H1 (cell line): ENCODE data around the gene SMIM13. TPM values are rescaled to one million over a fixed set of nuclear protein-coding genes. Genes with fewer than 3 reads are reported as not detected.

ENCODE experiments used
- CTCF ChIA-PET: fragments of 300-600 bp; sonication (Branson Sonifier 250); formaldehyde crosslinking; loops from one replicate; lab custom pipeline; 2021; ENCODE audit not compliant: partially characterized antibody; lab: Charles Lee
- POLR2A ChIA-PET: fragments of 300-600 bp; sonication (Branson Sonifier 250); formaldehyde crosslinking; loops from one replicate; lab custom pipeline; 2021; ENCODE audit warnings: inconsistent platforms; ENCODE audit not compliant: partially characterized antibody; lab: Charles Lee
- DNase-seq, 2 experiments: peaks; one replicate each; pipeline versions ENCODE4 v3.0.0 to v3.0.0-alpha.2; 2010 to 2022; ENCODE audit warnings: low spot score in 2 of 2, low read depth in 1 of 2, mixed read lengths in 1 of 2
- FAIRE-seq: peaks from 2 replicates; lab custom pipeline; 2011; peaks lifted over from hg19 to GRCh38; lab: Jason Lieb, UNC
- H2AFZ ChIP-seq: 2 replicates; pipeline ENCODE4 v1.8.1; 2012; ENCODE audit warnings: low read length, inconsistent platforms
- H2AK5ac ChIP-seq: 2 replicates; pipeline ENCODE4 v1.6.1; 2013; ENCODE audit warnings: low read depth, low read length
- H2BK120ac ChIP-seq: replicated peaks from 2 replicates; pipeline ENCODE3; 2013; ENCODE audit warnings: low read depth, low read length, inconsistent platforms
- H2BK12ac ChIP-seq: 2 replicates; pipeline ENCODE4 v1.6.1; 2013; ENCODE audit warnings: low read depth, low read length
- H2BK15ac ChIP-seq: 2 replicates; pipeline ENCODE4 v1.6.1; 2013; ENCODE audit warnings: low read length
- H2BK20ac ChIP-seq: 2 replicates; pipeline ENCODE4 v1.6.1; 2013; ENCODE audit warnings: low read length
- H2BK5ac ChIP-seq: 2 replicates; pipeline ENCODE4 v1.6.1; 2013; ENCODE audit warnings: low read depth, low read length
- H3K14ac ChIP-seq: 2 replicates; pipeline ENCODE4 v1.6.1; 2013; ENCODE audit warnings: inconsistent platforms; ENCODE audit not compliant: insufficient read length
- H3K18ac ChIP-seq: 2 replicates; pipeline ENCODE4 v1.6.1; 2013; ENCODE audit warnings: low read length; ENCODE audit errors: extremely low read depth
- H3K23ac ChIP-seq: 2 replicates; pipeline ENCODE4 v1.6.1; 2013; ENCODE audit warnings: inconsistent platforms; ENCODE audit not compliant: insufficient read length
- H3K23me2 ChIP-seq: 2 replicates; pipeline ENCODE4 v1.6.1; 2013; ENCODE audit warnings: low read depth, low read length
- H3K27ac ChIP-seq: 2 replicates; pipeline ENCODE4 v1.6.1; 2011; ENCODE audit warnings: low read depth, low read length, inconsistent platforms
- H3K27me3 ChIP-seq, 4 experiments: replicated peaks in 1 of 4; 1 replicate in 1 of 4; 2 replicates in 3 of 4; pipeline versions ENCODE4 v1.6.1 to v1.8.1; 2011 to 2013; ENCODE audit warnings: low read length in 3 of 4, mild to moderate bottlenecking in 3 of 4, inconsistent platforms in 2 of 4, mixed read lengths in 2 of 4, moderate library complexity in 1 of 4; ENCODE audit not compliant: control insufficient read depth in 3 of 4, insufficient read depth in 3 of 4; ENCODE audit errors: extremely low read depth in 1 of 4
- H3K36me3 ChIP-seq, 4 experiments: 2 replicates each; pipeline versions ENCODE4 v1.6.1 to v1.8.1; 2011 to 2013; ENCODE audit warnings: mild to moderate bottlenecking in 4 of 4, low read length in 3 of 4, moderate library complexity in 2 of 4, control low read depth in 1 of 4, inconsistent platforms in 1 of 4; ENCODE audit not compliant: insufficient read depth in 4 of 4, control insufficient read depth in 2 of 4
- H3K4ac ChIP-seq: replicated peaks from 2 replicates; pipeline ENCODE3; 2013; ENCODE audit warnings: low read length, low read depth, mixed read lengths, inconsistent platforms; ENCODE audit not compliant: insufficient read length
- H3K4me1 ChIP-seq, 4 experiments: replicated peaks in 1 of 4; 1 replicate in 1 of 4; 2 replicates in 3 of 4; pipeline versions ENCODE4 v1.6.1 to v1.8.1; 2011 to 2013; ENCODE audit warnings: low read length in 3 of 4, inconsistent platforms in 2 of 4, mixed read lengths in 1 of 4; ENCODE audit not compliant: insufficient read depth in 4 of 4, control insufficient read depth in 3 of 4
- H3K4me2 ChIP-seq, 2 experiments: 2 replicates each; pipeline versions ENCODE4 v1.6.1 to v1.8.1; 2011 to 2013; ENCODE audit warnings: low read depth in 2 of 2, low read length in 2 of 2, control low read depth in 1 of 2, inconsistent platforms in 1 of 2, mild to moderate bottlenecking in 1 of 2; ENCODE audit not compliant: insufficient read depth in 1 of 2
- H3K4me3 ChIP-seq, 4 experiments: fragments of 200-600, 300-600 bp in 1 of 4; sonication (generic), shearing (Covaris generic), sonication (Bioruptor Twin) in 1 of 4; 2 replicates each; pipeline versions ENCODE4 v1.5.1 to v1.8.1; 2011 to 2016; ENCODE audit warnings: low read length in 4 of 4, low read depth in 3 of 4, control low read depth in 2 of 4, inconsistent platforms in 2 of 4, mild to moderate bottlenecking in 2 of 4, mixed read lengths in 1 of 4, moderate library complexity in 1 of 4; ENCODE audit not compliant: insufficient read depth in 2 of 4; ENCODE audit errors: extremely low read depth in 1 of 4
- H3K56ac ChIP-seq: replicated peaks from 2 replicates; pipeline ENCODE3; 2013; ENCODE audit warnings: low read depth, mild to moderate bottlenecking, mixed read lengths, low read length, inconsistent platforms; ENCODE audit not compliant: insufficient read length
- H3K79me1 ChIP-seq: 2 replicates; pipeline ENCODE4 v1.6.1; 2013; ENCODE audit warnings: low read depth, low read length, control low read depth
- H3K79me2 ChIP-seq, 2 experiments: 2 replicates each; pipeline versions ENCODE4 v1.6.1 to v1.8.1; 2012 to 2013; ENCODE audit warnings: low read length in 2 of 2, mild to moderate bottlenecking in 2 of 2, inconsistent platforms in 1 of 2; ENCODE audit not compliant: insufficient read depth in 2 of 2, control insufficient read depth in 1 of 2
- H3K9ac ChIP-seq, 4 experiments: replicated peaks in 1 of 4; 1 replicate in 1 of 4; 2 replicates in 3 of 4; pipeline versions ENCODE4 v1.6.1 to v1.8.1; 2011 to 2013; ENCODE audit warnings: low read depth in 3 of 4, low read length in 3 of 4, control low read depth in 2 of 4, mild to moderate bottlenecking in 2 of 4, moderate library complexity in 2 of 4, inconsistent platforms in 1 of 4; ENCODE audit errors: extremely low read depth in 1 of 4
- H3K9me3 ChIP-seq, 2 experiments: 2 replicates each; pipeline versions ENCODE4 v1.6.1 to v1.8.1; 2012 to 2013; ENCODE audit warnings: mild to moderate bottlenecking in 2 of 2, moderate library complexity in 2 of 2, control low read depth in 1 of 2, inconsistent platforms in 1 of 2, low read depth in 1 of 2, low read length in 1 of 2, mixed read lengths in 1 of 2; ENCODE audit not compliant: insufficient read depth in 2 of 2
- H4K20me1 ChIP-seq, 2 experiments: replicated peaks in 1 of 2; 2 replicates each; pipeline versions ENCODE3 to v1.8.1; 2011 to 2013; ENCODE audit warnings: inconsistent platforms in 2 of 2, low read length in 2 of 2, mild to moderate bottlenecking in 1 of 2; ENCODE audit not compliant: insufficient read depth in 2 of 2, control insufficient read depth in 1 of 2
- H4K5ac ChIP-seq: 2 replicates; pipeline ENCODE4 v1.6.1; 2013; ENCODE audit warnings: low read length, low read depth, mixed read lengths, inconsistent platforms; ENCODE audit not compliant: insufficient read length
- H4K8ac ChIP-seq: 2 replicates; pipeline ENCODE4 v1.8.0; 2013; ENCODE audit warnings: mild to moderate bottlenecking, moderate library complexity, low read length, inconsistent platforms; ENCODE audit not compliant: insufficient read depth; ENCODE audit errors: extremely low read depth
- H4K91ac ChIP-seq: replicated peaks from 2 replicates; pipeline ENCODE3; 2013; ENCODE audit warnings: low read length, mixed read lengths, inconsistent platforms; ENCODE audit not compliant: insufficient read length
- BRCA1 ChIP-seq: IDR thresholded peaks from 2 replicates; pipeline ENCODE4 v1.6.1; 2012; ENCODE audit warnings: low read depth, low read length, improper control_type of control experiment
- CBX5 ChIP-seq: fragments of 300-800, 300-1000 bp; sonication (generic); IDR thresholded peaks from 2 replicates; pipeline ENCODE4 v1.7.1; 2016; ENCODE audit warnings: antibody characterized with exemption, low read length, low read depth
- CHD1 ChIP-seq: IDR thresholded peaks from 2 replicates; pipeline ENCODE4 v1.6.1; 2012; ENCODE audit warnings: low read depth, low read length, improper control_type of control experiment
- CHD2 ChIP-seq: IDR thresholded peaks from 2 replicates; pipeline ENCODE4 v1.6.1; 2012; ENCODE audit warnings: low read length, improper control_type of control experiment
- EP300 ChIP-seq, 2 experiments: IDR thresholded peaks; 1 replicate in 1 of 2; 2 replicates in 1 of 2; pipeline ENCODE4 v1.6.1; 2011 to 2012; ENCODE audit warnings: low read depth in 2 of 2, low read length in 2 of 2, mild to moderate bottlenecking in 2 of 2, borderline replicate concordance in 1 of 2, inconsistent platforms in 1 of 2, moderate library complexity in 1 of 2
- NRF1 ChIP-seq: IDR thresholded peaks from 2 replicates; pipeline ENCODE4 v1.6.1; 2011; ENCODE audit warnings: mild to moderate bottlenecking, low read depth, low read length, improper control_type of control experiment
- RNF2 ChIP-seq: fragments of 200-900, 300-1000 bp; sonication (generic); IDR thresholded peaks from 2 replicates; pipeline ENCODE4 v1.7.1; 2016; ENCODE audit warnings: borderline replicate concordance, low read depth, mild to moderate bottlenecking, antibody characterized with exemption, low read length; ENCODE audit not compliant: poor library complexity, severe bottlenecking; ENCODE audit errors: missing control alignments
- SIRT6 ChIP-seq: IDR thresholded peaks from one replicate; pipeline ENCODE4 v1.7.1; 2012; ENCODE audit warnings: low read length, inconsistent platforms
- SP4 ChIP-seq: IDR thresholded peaks from 2 replicates; pipeline ENCODE4 v1.6.1; 2012; ENCODE audit warnings: low read length, inconsistent platforms
- TCF12 ChIP-seq: IDR thresholded peaks from 2 replicates; pipeline ENCODE4 v1.6.1; 2011; ENCODE audit warnings: low read depth, mild to moderate bottlenecking, low read length
- TEAD4 ChIP-seq: IDR thresholded peaks from 2 replicates; pipeline ENCODE4 v1.6.1; 2012; ENCODE audit warnings: low read depth, low read length, inconsistent platforms, mixed read lengths
- WGBS, 2 experiments: shearing (Covaris generic) in 1 of 2; methylation state at CpG; one replicate each; pipeline versions ENCODE4 v1.1.6 to v1.1.7; 2013 to 2015; ENCODE audit warnings: low lambda C conversion rate in 2 of 2, mixed read lengths in 2 of 2, inconsistent platforms in 1 of 2, low coverage in 1 of 2, missing lambda C conversion rate in 1 of 2; ENCODE audit not compliant: insufficient replicate concordance in 2 of 2, insufficient coverage in 1 of 2, insufficient read length in 1 of 2; ENCODE audit errors: extremely low coverage in 1 of 2, missing lambda C conversion rate in 1 of 2; 5-methylcytosine and 5-hydroxymethylcytosine counted together
- polyA plus RNA-seq, 7 experiments: library from polyadenylated mRNA; depleted of rRNA in 3 of 7; stranded (reverse) in 5 of 7; unstranded in 2 of 7; fragments of >200 nt in 5 of 7; fragments of 200-250 nt in 2 of 7; gene quantifications; 1 replicate in 5 of 7; 2 replicates in 1 of 7; 4 replicates in 1 of 7; pipeline versions ENCODE4 v1.2.1 to v1.2.3, GENCODE V29; 2011 to 2013; ENCODE audit warnings: missing spikeins in 2 of 7, mixed read lengths in 2 of 7
- total RNA-seq: library from RNA; stranded (reverse); fragmentation: NEBNext Ultra II Directional; extraction: Animal tissue kit (Norgen Biotek cat#: 25700); gene quantifications from 2 replicates; pipeline ENCODE4 v1.2.1, GENCODE V29; 2021
- TF ChIP-seq, protein P1 (sequence below): IDR thresholded peaks from 2 replicates; pipeline ENCODE4 v1.6.1; 2012; ENCODE audit warnings: inconsistent platforms

SMIM13 gene
- total and polyA plus RNA-seq, 2 of the 8 experiments (the other 6 are each of a cell fraction or from before 2014, with no cell fraction given), result 1.7 to 10.6 TPM

DNA sequence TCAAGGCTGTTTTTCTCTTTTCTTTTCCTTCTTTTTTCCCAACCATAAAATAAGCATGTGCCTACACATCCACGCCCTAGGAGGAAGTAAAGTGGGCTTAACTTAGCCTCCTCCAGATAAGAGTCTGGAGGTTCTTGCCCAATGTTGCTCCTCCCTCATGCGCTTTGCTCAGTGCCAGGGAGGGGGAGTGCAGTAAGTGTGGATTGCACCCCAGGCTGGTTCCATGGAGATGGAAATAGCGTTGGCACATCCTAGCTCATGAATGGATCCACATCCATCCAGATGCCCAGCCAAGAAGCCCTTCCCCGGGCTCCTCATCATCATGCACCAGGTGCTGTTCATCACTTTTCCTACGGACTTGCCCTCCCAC is 80.6 kb downstream of the SMIM13 start:
- Histone ChIP-seq H2AFZ (no peak overlapping the region), H3K36me3 (no peaks in the 10 kb centered on the region), H3K56ac (no peak overlapping the region), H3K23me2 (no peaks in the 10 kb centered on the region), H3K27ac (no peak overlapping the region), H2BK15ac (peak overlapping the region; percentile 95; the same call in 1 of the 2 replicates), H3K79me1 (no peaks in the 10 kb centered on the region), H2BK20ac (peak overlapping the region; percentile 99; the same call in 1 of the 2 replicates), H3K14ac (no peak overlapping the region), H2AK5ac (peak overlapping the region; percentile 75; the same call in 1 of the 2 replicates), H3K27me3 (no peaks in the 10 kb centered on the region), H3K4me3 (no peak overlapping the region), H3K23ac (no peak overlapping the region), H3K4me2 (no peak overlapping the region), H2BK12ac (peak overlapping the region; percentile 84; the same call in 1 of the 2 replicates), H3K4ac (no peak overlapping the region), H4K5ac (no peak overlapping the region), H4K91ac (peak overlapping the region; percentile 5), H3K4me1 (peaks cover 0 to 7% (median 3%) of the 10 kb centered on the region in 4 experiments; a peak in 5 of 7 replicates), H3K9ac (no peak overlapping the region), H2BK5ac (no peak overlapping the region), H3K9me3 (no peaks in the 10 kb centered on the region; a peak in 1 of 4 replicates), H2BK120ac (no peak overlapping the region), H4K8ac (no peak overlapping the region), H3K79me2 (no peaks in the 10 kb centered on the region), H3K18ac (peak overlapping the region; percentile 48; the same call in 1 of the 2 replicates), H4K20me1 (no peaks in the 10 kb centered on the region)
- no peak for FAIRE-seq
- POLR2A ChIA-PET, result no interaction called here
- DNase-seq, result no peak
- CTCF ChIA-PET, result interaction anchor here (0.6 to 5.4 kb wide), 9 partner anchors 14 to 401 kb away, joined by 3 to 62 read pairs (median 4); no protein-coding TSS in a partner anchor
- TF ChIP-seq CHD2, result no peak
- no peak for TF ChIP-seq SP4
- no peak for TF ChIP-seq CHD1
- no peak for TF ChIP-seq BRCA1
- TF ChIP-seq, protein P1, sequence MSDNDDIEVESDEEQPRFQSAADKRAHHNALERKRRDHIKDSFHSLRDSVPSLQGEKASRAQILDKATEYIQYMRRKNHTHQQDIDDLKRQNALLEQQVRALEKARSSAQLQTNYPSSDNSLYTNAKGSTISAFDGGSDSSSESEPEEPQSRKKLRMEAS, result no peak
- no peak for TF ChIP-seq SIRT6
- TF ChIP-seq CBX5, result no peak
- no peak for TF ChIP-seq NRF1
- no peak for TF ChIP-seq TEAD4
- TF ChIP-seq RNF2, result no peak
- TF ChIP-seq TCF12, result no peak
- TF ChIP-seq EP300 (IDR thresholded peaks at IDR 0.05; ENCODE audit: borderline replicate concordance in 1 of 2, low read depth in 2 of 2, low read length in 2 of 2), result no peak
- WGBS, 2 experiments, result 87% methylated on average over 5 of the region's 5 CpGs; no CpG with 5 or more reads in 1 of the 2 experiments
